Lower leg skin (tissue), 3 donors: ENCODE data around the gene PFDN1.

Experiments used
- POLR2A ChIP-seq, 2 donors: fragments of 450-650 bp; IDR thresholded peaks; one replicate each; pipeline ENCODE4 v1.6.1; 2016 to 2017; ENCODE audit warnings: antibody characterized with exemption in 2 of 2, mild to moderate bottlenecking in 1 of 2, moderate library complexity in 1 of 2
- TF ChIP-seq, protein P1 (sequence below), 3 donors: fragments of 450-650 bp; IDR thresholded peaks; one replicate each; pipeline ENCODE4 v1.5.1; 2016; ENCODE audit warnings: antibody characterized with exemption in 3 of 3, mild to moderate bottlenecking in 3 of 3, moderate library complexity in 2 of 3

DNA sequence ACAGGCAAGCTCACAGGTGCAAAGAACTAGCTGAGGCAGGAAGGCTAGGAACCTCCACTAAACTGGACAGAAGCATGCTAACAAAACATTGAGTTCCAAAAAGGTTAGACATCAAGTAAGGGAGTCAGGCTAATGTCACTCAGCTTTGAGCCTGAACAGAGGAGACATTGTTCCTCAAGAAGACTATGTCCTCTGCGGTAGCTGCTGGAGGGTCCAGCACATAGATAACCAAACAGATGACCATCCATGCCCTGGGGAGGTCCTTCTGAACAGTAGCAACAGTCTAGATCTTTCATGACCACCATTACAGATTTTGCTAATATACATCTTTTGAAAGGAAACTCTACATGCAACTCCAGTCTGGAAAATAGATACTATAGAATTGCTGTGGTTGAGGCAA is 70.2 kb downstream of the PFDN1 start:
- TF ChIP-seq, protein P1, sequence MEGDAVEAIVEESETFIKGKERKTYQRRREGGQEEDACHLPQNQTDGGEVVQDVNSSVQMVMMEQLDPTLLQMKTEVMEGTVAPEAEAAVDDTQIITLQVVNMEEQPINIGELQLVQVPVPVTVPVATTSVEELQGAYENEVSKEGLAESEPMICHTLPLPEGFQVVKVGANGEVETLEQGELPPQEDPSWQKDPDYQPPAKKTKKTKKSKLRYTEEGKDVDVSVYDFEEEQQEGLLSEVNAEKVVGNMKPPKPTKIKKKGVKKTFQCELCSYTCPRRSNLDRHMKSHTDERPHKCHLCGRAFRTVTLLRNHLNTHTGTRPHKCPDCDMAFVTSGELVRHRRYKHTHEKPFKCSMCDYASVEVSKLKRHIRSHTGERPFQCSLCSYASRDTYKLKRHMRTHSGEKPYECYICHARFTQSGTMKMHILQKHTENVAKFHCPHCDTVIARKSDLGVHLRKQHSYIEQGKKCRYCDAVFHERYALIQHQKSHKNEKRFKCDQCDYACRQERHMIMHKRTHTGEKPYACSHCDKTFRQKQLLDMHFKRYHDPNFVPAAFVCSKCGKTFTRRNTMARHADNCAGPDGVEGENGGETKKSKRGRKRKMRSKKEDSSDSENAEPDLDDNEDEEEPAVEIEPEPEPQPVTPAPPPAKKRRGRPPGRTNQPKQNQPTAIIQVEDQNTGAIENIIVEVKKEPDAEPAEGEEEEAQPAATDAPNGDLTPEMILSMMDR (IDR thresholded peaks at IDR 0.05) = no peak
- no peak for TF ChIP-seq POLR2A (IDR thresholded peaks at IDR 0.05)
